HG03097 (cell line): Measurements from ENCODE around the gene SEPTIN14.
"Not testable (repeated sequence)": the region's sequence is repeated elsewhere in the genome, so short reads cannot be mapped to it uniquely, and the experiment has no call there.

Source experiments
- ATAC-seq: cut with Tn5 transposase; IDR thresholded peaks from one replicate; pipeline ENCODE4 v1.9.1; 2021; ENCODE audit not compliant: unreplicated experiment, low FRiP score

Gene SEPTIN14

DNA sequence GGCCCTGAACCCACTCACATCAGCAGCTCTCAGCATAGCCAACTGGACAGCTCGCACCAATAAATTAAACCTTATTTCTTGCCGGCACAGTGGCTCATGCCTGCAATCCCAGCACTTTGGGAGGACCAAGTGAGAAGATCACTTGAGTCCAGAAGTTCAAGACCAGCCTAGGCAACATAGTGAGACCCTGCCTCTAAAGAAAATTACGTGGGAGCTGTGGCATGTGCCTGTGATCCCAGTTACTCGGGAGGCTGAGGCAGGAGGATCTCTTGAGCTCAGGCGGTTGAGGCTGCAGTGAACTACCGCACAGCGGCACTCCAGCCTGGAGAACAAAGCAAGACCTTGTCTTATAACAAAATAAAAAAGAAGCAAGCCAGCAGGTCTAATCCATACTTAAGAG, 75.7 kb downstream of the SEPTIN14 start:
- no peak for ATAC-seq

DNA sequence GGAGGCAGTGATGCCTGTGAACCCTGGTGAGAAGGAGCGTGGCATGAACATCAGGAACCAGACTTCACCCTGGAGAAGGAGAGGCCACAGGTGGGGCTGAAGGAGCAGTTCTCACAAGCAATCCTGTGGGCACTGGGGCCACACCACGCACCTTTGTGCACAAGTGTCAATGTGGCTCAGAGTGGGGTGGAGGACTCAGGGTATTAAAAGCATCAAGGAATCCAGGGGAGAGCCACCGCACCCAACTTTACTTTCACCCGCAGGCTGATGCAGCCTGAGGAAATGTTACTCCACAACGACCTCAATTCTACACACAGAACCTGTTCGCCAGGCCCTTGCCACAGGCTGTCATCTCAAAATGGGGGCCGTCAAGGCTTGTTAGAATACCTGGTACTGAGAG, 77.1 kb downstream of the SEPTIN14 start:
- ATAC-seq = not testable (repeated sequence)

DNA sequence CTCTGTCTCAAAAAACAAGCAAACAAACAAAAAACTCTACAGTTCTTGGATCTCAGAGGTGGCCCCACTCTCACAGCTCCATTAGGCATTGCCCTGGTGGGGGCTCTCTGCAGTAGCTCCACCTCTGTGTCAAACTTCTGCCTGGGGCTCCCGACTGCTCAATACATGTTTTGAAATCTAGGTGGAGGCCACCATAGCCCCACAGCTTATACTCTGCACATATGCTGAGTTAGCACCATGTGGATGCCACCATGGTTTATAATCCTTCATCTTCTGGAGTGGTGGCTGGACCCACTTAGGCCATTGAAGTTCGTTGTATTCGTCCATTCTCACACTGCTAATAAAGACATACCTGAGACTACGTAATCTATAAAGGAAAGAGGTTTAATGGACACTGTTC, 78.4 kb downstream of the SEPTIN14 start:
- ATAC-seq = no peak

DNA sequence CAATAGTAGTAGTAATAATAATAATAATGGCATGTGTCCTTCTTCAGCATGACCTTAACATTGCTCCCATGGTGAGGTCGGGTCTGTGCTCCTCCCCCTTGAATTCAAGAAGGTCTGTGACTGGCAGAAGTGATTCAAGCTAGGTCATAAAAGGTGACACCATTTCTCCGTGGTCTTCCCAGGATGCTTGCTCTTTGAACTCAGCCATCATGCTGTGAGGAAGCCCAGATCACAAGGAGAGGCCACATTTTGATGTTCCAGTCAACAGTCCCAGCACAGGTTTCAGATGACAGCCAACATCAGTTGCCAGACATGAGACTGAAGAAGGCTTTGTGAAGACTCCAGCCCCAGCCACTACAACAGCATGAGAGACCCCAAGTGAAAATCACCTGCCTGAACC, 83.9 kb downstream of the SEPTIN14 start:
- ATAC-seq = no peak

DNA sequence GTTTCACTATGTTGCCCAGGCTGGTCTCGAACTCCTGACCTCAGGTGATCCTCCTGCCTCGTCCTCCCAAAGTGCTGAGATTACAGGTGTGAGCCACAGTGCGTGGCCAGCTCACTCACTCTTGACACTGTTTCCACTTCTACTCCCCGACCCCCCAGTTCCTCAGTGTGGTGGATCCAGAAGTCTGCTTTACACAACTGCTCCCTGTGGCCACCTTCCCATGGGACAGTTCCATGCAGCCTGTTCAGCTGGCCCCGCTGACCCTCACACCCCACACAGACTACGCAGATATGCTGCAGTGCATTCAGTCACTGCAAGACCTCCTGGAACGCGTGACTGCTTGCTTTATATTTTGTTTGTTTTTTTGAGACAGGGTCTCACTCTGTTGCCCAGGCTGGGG, 86.4 kb downstream of the SEPTIN14 start:
- ATAC-seq = no peak

DNA sequence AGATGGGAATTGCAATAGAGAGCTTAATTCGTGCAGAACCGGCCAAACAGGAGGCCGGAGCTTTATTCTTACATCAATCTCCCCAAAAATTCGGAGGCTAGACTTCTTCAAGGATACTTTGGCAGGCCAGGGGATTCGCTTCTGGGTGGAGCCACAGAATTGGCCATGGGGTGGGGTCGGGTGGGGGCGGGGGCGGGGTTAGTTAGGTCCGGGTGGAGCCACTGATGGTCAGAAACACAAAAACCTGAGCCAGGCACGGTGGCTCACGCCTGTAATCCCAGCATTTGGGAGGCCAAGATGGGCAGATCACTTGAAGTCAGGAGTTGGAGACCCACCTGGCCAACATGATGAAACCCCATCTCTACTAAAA, 87.5 kb downstream of the SEPTIN14 start:
- no peak for ATAC-seq

DNA sequence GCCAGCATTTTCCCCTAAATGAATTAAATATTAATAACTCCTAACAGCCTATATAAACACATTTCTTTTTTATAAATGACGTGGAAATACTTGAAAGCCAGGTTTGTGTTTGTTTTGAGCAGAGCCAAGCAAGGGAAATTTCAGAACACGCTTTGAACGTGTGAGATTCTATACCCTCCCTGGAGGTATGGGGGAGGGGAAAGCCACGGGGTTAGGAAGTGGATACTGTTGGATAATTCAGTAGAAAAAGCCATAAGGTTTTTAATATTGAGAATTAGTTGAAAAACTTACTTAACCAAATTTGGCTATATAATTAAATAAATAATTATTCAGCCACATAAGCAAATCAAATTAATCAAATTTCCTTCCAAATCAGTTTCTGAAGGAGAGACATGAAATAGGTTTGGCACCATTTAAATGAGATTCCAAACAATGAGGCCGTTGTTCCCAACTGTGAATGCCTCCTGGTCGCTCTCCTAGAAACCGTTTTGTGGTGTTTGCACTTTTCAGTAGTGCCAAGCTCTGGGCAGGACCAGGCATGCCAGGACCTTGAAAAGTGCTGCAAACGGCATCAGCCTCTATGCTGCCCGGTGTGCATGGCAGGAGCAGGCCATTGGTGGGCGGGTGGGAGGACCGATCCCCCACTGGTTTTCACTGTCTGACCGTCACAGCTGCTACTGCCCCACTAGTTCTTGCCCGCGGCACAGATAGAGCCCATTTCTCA, 88.1 kb downstream of the SEPTIN14 start:
- ATAC-seq = no peak

DNA sequence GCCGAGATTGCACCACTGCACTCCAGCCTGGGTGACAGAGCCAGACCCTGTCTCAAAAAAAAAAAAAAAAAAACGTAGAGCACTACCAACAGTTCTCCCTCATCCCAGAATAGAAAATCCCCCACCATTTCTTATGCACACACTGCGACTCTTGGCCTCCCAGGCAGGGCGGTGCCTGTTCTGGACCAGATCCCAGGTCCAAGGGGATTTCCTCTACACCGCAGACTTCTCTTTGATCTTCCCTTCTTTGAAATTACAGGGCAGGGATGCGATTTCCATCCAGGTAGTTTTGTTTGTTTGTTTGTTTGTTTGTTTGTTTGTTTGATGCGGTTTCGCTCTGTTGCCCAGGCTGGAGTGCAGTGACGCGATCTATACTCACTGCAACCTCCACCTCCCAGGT, 91.8 kb downstream of the SEPTIN14 start:
- ATAC-seq = no peak

DNA sequence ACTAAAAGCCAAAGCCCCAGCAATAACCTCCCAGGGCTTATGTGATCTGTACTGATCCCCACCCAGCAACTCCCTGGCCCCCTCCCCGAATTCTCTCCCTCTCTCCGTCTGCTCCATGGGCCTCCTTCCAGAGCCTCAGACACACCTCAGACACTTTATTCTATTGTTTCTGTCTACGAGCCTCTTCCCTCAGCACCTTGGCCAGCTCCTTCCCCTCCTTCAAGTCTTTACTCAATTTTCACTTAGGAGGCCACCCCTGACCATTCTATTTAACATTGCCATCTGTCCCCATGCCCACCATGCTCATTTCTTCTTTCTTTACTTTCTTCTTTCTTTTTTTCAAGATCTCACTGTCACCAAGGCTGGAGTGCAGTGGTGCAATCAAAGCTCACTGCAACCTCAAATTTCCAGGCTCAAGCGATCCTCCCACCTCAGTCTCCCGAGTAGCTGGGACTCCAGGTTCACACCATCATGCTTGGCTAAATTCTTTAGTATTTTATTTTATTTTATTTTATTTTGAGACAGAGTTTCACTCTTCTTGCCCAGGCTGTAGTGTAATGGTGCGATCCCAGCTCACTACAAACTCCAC, 109.2 kb downstream of the SEPTIN14 start:
- ATAC-seq = not testable (repeated sequence)

DNA sequence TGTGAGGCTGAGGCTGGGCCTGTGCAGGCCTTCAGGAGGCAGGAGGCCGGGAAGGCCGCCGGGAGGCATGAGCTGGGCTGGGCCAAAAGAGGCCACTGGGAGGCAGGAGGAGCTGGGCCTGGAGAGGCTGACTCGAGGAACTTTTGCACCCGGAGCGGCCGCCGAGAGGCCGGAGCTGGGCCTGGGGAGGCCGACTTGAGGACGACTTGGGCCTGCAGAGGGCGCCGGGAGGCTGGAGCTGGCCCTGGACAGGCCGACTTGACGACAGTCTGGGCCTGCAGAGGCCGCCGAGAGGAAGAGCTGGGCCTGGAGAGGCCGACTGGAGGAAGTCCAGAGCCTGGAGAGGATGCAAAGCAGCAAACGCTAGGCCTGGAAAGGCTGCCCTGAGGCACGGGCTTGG, 117.8 kb downstream of the SEPTIN14 start:
- ATAC-seq = not testable (repeated sequence)
